Central memory CD8-positive, alpha-beta T cell (primary cell): ENCODE results near the gene LARP4.

Experiments used
- ATAC-seq: fragments of 150-1000 bp; cut with Tn5 transposase; replicated peaks from 2 replicates; pipeline ENCODE4 v1.10.0; 2022; ENCODE audit warnings: mild to moderate bottlenecking, moderate FRiP score, moderate number of reproducible peaks; ENCODE audit not compliant: poor library complexity, severe bottlenecking; ENCODE audit errors: extremely low read depth
- DNase-seq, 2 donors: peaks; one replicate each; pipeline ENCODE4 v3.0.0; 2021; ENCODE audit warnings: low spot score in 2 of 2
- H3K27ac Mint-ChIP-seq: one replicate; pipeline ENCODE4 v1.8.0; 2022; ENCODE audit warnings: low read depth, mild to moderate bottlenecking, moderate library complexity, mixed read lengths
- H3K27me3 Mint-ChIP-seq: one replicate; pipeline ENCODE4 v1.8.0; 2022; ENCODE audit warnings: mixed read lengths
- H3K36me3 Mint-ChIP-seq: one replicate; pipeline ENCODE4 v1.8.0; 2022; ENCODE audit warnings: mild to moderate bottlenecking, moderate library complexity, mixed read lengths; ENCODE audit not compliant: insufficient read depth
- H3K4me1 Mint-ChIP-seq: one replicate; pipeline ENCODE4 v1.8.0; 2022; ENCODE audit warnings: mixed read lengths
- H3K4me3 Mint-ChIP-seq: one replicate; pipeline ENCODE4 v1.8.0; 2022; ENCODE audit warnings: mild to moderate bottlenecking, moderate library complexity, mixed read lengths
- H3K9me3 Mint-ChIP-seq: one replicate; pipeline ENCODE4 v1.8.0; 2022; ENCODE audit warnings: mixed read lengths

LARP4 gene

DNA sequence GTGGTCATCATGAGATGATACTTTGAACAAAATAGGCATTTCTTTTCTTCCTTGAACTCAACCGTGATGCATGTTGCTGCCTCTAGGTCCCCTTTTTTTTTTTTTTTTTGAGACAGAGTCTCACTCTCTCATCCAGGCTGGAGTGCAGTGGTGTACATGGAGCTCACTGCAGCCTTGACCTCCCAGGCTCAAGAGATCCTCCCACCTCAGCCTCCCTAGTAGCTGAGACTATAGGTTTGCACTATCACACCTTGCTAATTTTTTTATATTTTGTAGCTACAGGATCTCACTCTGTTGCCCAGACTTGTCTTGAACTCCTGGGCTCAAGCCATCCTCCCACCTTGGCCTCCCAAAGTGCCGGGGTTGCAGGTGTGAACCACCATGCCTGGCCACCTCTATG, 124.7 kb downstream of the LARP4 start:
- H3K4me3 Mint-ChIP-seq = no peak overlapping the region
- H3K27ac Mint-ChIP-seq = peak overlapping the region; percentile 49
- ATAC-seq = no peak
- no peaks in the 10 kb centered on the region for H3K9me3 Mint-ChIP-seq
- H3K27me3 Mint-ChIP-seq = no peaks in the 10 kb centered on the region
- peaks cover 32% of the 10 kb centered on the region for H3K4me1 Mint-ChIP-seq
- peaks cover 1% of the 10 kb centered on the region for H3K36me3 Mint-ChIP-seq
- DNase-seq = no peak

DNA sequence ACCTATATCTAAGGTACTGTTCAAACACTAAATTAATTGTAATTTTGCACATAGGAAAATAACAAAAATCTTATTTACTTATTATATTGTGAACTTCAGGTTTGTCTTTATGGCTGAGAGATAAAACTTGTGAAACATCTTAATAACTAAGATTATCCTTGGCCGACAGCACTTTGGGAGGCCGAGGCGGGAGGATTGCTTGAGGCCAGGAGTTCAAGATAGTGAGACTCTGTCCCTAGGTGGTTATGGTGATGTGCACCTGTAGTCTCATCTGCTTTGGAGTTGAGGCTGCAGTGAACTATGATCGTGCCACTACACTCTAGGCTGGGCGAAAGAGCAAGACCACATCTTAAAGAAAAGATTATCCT, 126.7 kb downstream of the LARP4 start:
- DNase-seq (no peak), ATAC-seq (no peak)
- H3K27me3 Mint-ChIP-seq = no peaks in the 10 kb centered on the region
- no peaks in the 10 kb centered on the region for H3K9me3 Mint-ChIP-seq
- peaks cover 1% of the 10 kb centered on the region for H3K36me3 Mint-ChIP-seq
- H3K27ac Mint-ChIP-seq = no peak overlapping the region
- peaks cover 32% of the 10 kb centered on the region for H3K4me1 Mint-ChIP-seq
- H3K4me3 Mint-ChIP-seq = no peak overlapping the region

DNA sequence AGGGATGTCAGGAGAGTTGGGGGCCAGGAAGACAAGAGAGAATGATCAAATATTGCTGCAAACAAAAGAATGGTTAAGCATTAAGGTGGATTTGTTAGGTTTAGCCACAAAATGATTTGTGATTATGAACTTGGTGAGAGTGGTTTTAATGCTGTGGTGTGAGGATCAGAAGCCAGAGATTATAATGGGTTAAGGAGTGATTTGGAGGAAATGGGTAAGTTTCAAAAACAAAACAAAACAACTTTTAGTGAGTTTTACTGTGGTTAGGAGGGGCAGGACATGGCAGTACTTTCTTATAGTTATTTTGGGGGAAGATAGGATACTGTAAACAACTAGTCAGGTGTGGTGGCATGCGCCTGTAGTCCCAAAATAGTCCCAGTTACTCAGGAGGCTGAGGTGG, 128.1 kb downstream of the LARP4 start:
- peak overlapping the region; percentile 19 for H3K27ac Mint-ChIP-seq

DNA sequence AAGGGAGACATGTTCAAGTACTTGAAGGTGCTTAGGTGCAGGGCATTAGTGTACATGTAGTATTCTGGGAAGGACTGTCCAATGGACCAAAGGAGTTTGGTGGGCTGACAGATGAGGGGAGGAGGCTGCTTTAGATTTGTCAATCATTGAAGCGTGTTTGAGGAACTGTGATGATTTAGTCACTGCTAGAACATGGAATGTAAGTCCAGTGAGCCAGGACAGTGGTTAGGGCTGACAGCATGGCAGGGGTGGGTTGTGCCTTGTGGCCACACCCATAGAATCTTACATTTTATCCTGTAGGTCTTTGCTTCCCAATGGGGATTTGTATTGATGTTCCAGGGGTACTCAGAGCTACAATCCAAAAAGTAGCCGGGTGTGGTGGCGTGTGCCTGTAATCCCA, 128.7 kb downstream of the LARP4 start:
- DNase-seq (no peak), ATAC-seq (no peak)
- Mint-ChIP-seq H3K27me3 (no peaks in the 10 kb centered on the region), H3K4me3 (no peak overlapping the region), H3K36me3 (peaks cover 1% of the 10 kb centered on the region), H3K9me3 (no peaks in the 10 kb centered on the region), H3K4me1 (peaks cover 26% of the 10 kb centered on the region), H3K27ac (no peak overlapping the region)

More for the DNA sequence above, 128.1 kb downstream of the LARP4 start:
- peaks cover 1% of the 10 kb centered on the region for H3K36me3 Mint-ChIP-seq
- no peak for ATAC-seq
- peaks cover 32% of the 10 kb centered on the region for H3K4me1 Mint-ChIP-seq
- no peak overlapping the region for H3K4me3 Mint-ChIP-seq
- H3K27me3 Mint-ChIP-seq = no peaks in the 10 kb centered on the region
- no peak for DNase-seq
- no peaks in the 10 kb centered on the region for H3K9me3 Mint-ChIP-seq
